HCEC 1CT (cell line): ENCODE measurements around the gene ASB2.
A peak's percentile ranks its signal among the peaks of the same experiment; 100 is the strongest.

Source experiments
- DNase-seq: peaks from one replicate; pipeline ENCODE4 v3.0.0-alpha.2; 2017

ASB2 gene

GRCh38 chr14:93898081-93898611 lies 78.2 kb downstream of the ASB2 start:
- no peak for DNase-seq

- DNase-seq, result no peak
Observed at GRCh38 chr14:93897476-93897845, 78.9 kb downstream of the ASB2 start.

- no peak for DNase-seq
Observed at GRCh38 chr14:93895023-93895604, 81.3 kb downstream of the ASB2 start.

GRCh38 chr14:93893661-93894261 lies 82.6 kb downstream of the ASB2 start:
- no peak for DNase-seq

- DNase-seq, result peak; percentile 35
Observed at GRCh38 chr14:93892923-93893558, 83.3 kb downstream of the ASB2 start.

GRCh38 chr14:93892505-93892839 lies 83.9 kb downstream of the ASB2 start:
- DNase-seq, result no peak

GRCh38 chr14:93891756-93892504 lies 84.4 kb downstream of the ASB2 start:
- no peak for DNase-seq

- no peak for DNase-seq
Observed at GRCh38 chr14:93889739-93890483, 86.5 kb downstream of the ASB2 start.

- no peak for DNase-seq
Observed at GRCh38 chr14:93888995-93889394, 87.4 kb downstream of the ASB2 start.

- DNase-seq, result no peak
Observed at GRCh38 chr14:93884950-93885349, 91.4 kb downstream of the ASB2 start.
